K562 (cell line): ENCODE data around the gene HLA-DRB5.
"Not testable (repeated sequence)": the region's sequence is repeated elsewhere in the genome, so short reads cannot be mapped to it uniquely, and the experiment has no call there.

Experiments
- L3MBTL2 ChIP-seq: fragments of 450-650 bp; IDR thresholded peaks from 2 replicates; pipeline ENCODE4 v1.6.1; 2016; ENCODE audit warnings: mild to moderate bottlenecking, moderate library complexity
- TF ChIP-seq, protein P1 (sequence below): fragments of 250-450 bp; sonication (Bioruptor Pico); IDR thresholded peaks from 2 replicates; pipeline ENCODE4 v1.8.0; 2021; ENCODE audit warnings: moderate library complexity, mild to moderate bottlenecking, inconsistent platforms

DNA sequence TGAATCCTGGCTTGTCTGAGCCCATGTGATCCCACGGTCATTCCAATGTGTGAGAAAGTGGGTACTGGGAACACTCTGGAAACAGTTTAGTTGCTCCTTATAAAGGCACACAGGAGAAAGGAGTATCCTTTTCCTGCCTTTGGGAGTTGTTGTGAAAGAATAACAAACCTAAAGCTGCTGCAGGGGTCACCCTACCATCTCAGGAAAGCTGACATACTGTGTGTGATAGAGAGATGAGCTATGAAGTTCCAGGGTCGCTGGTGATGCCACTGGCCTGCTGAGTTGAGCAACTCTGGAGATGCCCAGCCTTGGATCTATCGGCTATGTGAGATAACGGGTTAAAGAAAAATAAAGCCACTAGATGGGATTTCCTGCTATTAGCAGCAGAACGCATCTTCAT lies 47.4 kb upstream of the HLA-DRB5 start:
- not testable (repeated sequence) for TF ChIP-seq L3MBTL2
- TF ChIP-seq, protein P1, sequence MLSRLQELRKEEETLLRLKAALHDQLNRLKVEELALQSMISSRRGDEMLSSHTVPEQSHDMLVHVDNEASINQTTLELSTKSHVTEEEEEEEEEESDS (CRISPR knock-in tag): not testable (repeated sequence)
